Embryonic facial prominence (tissue), 1 donor: ENCODE measurements around the gene B4GALT4.
"Not testable (repeated sequence)": the region's sequence is repeated elsewhere in the genome, so short reads cannot be mapped to it uniquely, and the experiment has no call there.

ENCODE experiments used
- DNase-seq: peaks from one replicate; pipeline ENCODE4 v3.0.0-alpha.2; 2016; ENCODE audit errors: extremely low spot score

The B4GALT4 gene, protein sequence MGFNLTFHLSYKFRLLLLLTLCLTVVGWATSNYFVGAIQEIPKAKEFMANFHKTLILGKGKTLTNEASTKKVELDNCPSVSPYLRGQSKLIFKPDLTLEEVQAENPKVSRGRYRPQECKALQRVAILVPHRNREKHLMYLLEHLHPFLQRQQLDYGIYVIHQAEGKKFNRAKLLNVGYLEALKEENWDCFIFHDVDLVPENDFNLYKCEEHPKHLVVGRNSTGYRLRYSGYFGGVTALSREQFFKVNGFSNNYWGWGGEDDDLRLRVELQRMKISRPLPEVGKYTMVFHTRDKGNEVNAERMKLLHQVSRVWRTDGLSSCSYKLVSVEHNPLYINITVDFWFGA

GRCh38 chr3:119240591-119241434 lies at the start of gene B4GALT4:
B4GALT4 (minus strand) TSS chr3:119240878; CDS start chr3:119230099, 10,779 bp downstream.
- peak; percentile 51 for DNase-seq

DNA sequence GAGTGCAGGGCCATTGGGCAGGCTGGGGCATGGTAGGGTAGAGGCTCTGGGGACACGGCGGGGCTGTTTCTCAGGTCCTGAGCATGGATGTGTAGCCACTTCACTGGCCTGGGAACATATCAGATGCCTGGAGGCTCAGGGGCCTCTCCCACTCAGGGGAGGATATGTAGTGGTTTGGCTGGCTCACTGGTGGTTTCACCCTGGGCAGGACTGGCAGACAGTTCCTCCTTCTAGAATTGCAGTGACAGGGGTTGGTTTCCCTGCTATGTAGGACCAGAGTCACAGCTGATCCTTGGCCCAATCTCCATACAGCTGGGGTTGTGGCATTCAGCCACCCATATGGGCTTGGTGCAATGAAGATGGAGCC lies 48.7 kb upstream of the B4GALT4 start:
- DNase-seq: no peak

GRCh38 chr3:119288669-119289403 lies 48.2 kb upstream of the B4GALT4 start:
- no peak for DNase-seq

DNA sequence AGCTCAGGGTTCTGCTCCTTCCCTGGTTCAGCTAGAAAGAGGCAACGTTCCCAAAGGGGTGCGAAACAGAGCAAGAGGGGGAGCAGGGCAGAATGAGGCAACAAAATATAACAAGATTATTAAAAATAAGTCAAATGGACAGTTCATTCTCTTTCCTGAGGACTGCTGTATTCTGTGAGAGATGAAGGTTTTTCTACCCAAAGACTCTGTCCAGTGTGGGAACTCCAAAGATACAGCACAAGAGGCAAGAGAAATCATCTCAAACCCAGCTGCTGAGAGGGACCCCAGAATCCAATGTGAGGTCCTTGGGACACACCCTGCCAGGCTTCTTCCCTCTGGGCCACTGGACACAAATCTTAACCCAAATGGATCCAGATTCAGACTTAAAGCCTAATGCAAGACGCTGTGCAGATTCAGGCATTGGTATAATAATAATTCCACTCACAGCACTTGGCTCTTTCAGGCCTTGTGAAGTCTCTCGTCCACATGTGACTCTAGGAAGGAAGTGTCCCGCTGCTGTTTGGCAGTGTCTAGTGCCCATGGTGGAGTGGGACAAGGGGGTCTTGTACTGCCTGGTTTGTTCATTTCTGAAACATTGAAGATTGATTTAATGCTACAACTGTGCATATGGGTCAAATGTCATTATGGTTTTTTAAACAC lies 39.0 kb upstream of the B4GALT4 start:
- DNase-seq: no peak

GRCh38 chr3:119279101-119279554 lies 38.5 kb upstream of the B4GALT4 start:
- DNase-seq: no peak

DNA sequence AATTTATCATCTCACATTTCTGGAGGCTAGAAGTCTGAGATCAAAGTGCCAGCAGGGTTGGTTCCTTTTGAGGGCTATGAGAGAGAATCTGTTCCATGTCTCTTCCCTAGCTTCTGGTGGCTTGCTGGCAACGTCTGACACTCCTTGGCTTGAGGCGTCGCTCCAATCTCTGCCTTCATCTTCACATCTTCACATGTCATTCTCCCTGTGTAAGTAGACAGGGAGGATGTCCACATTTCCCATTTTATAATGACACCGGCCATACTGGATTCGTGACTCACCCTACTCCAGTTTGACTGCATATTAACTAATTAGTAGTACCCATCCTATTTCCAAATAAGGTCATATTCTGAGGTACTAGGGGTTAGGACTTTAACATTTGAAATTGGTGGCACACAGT lies 36.0 kb upstream of the B4GALT4 start:
- DNase-seq: no peak

GRCh38 chr3:119270212-119270611 lies 29.5 kb upstream of the B4GALT4 start:
- not testable (repeated sequence) for DNase-seq

GRCh38 chr3:119261055-119261454 lies 20.4 kb upstream of the B4GALT4 start:
- DNase-seq: no peak

DNA sequence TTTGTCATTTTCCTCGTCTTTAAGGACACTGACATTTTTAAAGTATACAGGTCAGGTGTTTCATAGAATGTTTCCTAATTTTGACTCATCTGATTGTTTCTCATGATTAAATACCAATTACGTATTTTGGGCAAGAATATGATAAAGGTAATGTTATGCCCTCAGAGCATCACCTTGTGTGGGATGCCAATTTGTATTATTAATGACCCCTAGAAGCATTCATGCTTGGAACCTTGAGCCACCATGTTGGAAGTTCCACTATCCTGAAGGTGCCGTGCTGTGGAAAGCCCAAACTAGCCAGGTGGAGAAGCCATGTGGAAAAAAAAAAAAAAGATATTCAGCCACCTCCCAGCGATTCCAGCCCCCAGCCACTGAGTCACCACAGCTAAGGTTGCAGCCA lies 19.1 kb upstream of the B4GALT4 start:
- no peak for DNase-seq

- no peak for DNase-seq
Measured at GRCh38 chr3:119258915-119259314, 18.2 kb upstream of the B4GALT4 start.

- DNase-seq: no peak
Measured at GRCh38 chr3:119257654-119258410, 17.2 kb upstream of the B4GALT4 start.

- no peak for DNase-seq
Measured at GRCh38 chr3:119257111-119257510, 16.4 kb upstream of the B4GALT4 start.

DNA sequence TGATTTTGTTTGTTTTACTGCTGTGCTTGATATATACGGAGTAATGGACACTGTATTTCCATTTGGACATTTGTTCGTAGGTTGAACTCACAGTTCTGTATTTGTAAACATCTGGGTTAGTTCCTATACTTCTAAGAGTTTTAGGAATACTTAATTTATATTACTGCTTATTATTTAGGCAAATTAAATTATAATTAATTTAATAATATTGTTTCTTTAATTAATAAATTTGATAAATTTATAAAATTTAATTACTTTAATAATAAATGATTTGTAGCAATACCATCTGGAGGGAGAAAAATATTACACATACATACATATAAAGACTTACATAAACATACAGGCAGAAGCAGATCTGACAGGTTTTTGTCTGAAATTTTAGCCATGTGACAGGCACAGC lies 14.5 kb upstream of the B4GALT4 start:
- no peak for DNase-seq

DNA sequence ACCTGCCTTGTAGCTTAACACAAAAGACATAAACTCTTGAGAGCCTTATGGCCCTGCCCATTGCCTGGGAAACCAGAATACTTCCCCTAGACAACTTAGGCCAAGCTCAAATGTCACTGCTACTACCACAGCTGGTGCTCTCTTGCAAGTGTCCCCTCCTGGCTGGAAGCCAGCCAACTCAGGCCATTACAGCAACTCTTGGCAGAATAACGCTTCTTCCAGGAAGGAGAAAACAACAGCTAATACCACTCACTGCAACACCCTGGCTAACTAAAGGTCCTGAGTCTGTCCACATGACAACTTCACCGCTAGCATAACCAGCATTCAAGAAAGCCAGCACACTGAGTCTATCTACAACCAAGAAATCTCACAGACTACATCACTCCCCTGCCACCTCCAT lies 5.1 kb upstream of the B4GALT4 start:
- no peak for DNase-seq

- DNase-seq: no peak
Measured at GRCh38 chr3:119243712-119244111, 3.0 kb upstream of the B4GALT4 start.

- DNase-seq: not testable (repeated sequence)
Measured at GRCh38 chr3:119243058-119243529, 2.4 kb upstream of the B4GALT4 start.

DNA sequence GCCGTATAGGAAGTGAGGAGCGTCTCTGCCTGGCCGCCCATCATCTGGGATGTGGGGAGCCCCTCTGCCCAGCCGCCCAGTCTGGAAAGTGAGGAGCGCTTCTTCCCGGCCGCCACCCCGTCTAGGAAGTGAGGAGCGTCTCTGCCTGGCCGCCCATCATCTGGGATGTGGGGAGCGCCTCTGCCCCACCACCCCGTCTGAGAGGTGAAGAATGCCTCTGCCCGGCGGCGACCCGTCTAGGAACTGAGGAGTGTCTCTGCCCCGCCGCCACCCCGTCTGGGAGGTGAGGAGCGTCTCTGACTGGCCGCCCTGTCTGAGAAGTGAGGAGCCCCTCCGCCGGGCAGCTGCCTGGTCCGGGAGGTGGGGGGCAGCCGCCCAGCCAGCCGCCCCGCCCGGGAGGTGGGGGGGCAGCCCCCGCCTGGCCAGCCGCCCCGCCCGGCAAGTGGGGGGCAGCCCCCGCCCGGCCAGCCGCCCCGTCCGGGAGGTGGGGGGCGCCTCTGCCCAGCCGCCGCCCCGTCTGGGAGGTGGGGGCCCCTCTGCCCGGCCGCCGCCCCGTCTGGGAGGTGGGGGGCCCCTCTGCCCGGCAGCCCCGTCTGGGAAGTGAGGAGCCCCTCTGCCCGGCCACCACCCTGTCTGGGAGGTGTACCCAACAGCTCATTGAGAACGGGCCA lies 1.8 kb upstream of the B4GALT4 start:
- not testable (repeated sequence) for DNase-seq

- no peak for DNase-seq
Measured at GRCh38 chr3:119240101-119240590, 532 bp downstream of the B4GALT4 start.

GRCh38 chr3:119239206-119239820 lies 1.4 kb downstream of the B4GALT4 start:
- no peak for DNase-seq

DNA sequence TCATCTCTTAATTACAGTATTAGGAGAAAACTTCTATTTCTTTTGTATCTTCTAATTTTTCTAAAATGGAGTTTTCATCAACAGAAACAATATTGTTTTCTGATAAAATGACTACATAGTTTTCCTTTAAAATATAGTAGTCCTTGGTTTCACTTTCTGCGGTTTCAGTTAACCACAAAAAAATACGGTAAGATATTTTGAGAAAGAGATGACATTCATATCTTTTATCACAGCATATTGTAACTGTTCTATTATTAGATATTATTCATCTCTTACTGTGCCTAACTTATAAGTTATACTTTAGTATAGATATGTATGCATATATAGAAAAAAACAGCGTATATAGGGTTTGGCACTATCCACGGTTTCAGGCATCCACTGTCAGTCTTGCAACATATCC lies 2.3 kb downstream of the B4GALT4 start:
- no peak for DNase-seq
